H1 (cell line): ENCODE measurements around the gene PCBD1. TPM values are rescaled to one million over a fixed set of nuclear protein-coding genes. Genes with fewer than 3 reads are reported as not detected.

ENCODE experiments used
- EGR1 ChIP-seq: IDR thresholded peaks from 2 replicates; pipeline ENCODE4 v1.6.1; 2011; ENCODE audit warnings: low read depth, low read length, borderline replicate concordance
- USF2 ChIP-seq: IDR thresholded peaks from 2 replicates; pipeline ENCODE4 v1.6.1; 2011; ENCODE audit warnings: low read length, improper control_type of control experiment
- polyA plus RNA-seq, 7 experiments: library from polyadenylated mRNA; depleted of rRNA in 3 of 7; stranded (reverse) in 5 of 7; unstranded in 2 of 7; fragments of >200 nt in 5 of 7; fragments of 200-250 nt in 2 of 7; gene quantifications; 1 replicate in 5 of 7; 2 replicates in 1 of 7; 4 replicates in 1 of 7; pipeline versions ENCODE4 v1.2.1 to v1.2.3, GENCODE V29; 2011 to 2013; ENCODE audit warnings: missing spikeins in 2 of 7, mixed read lengths in 2 of 7
- total RNA-seq: library from RNA; stranded (reverse); fragmentation: NEBNext Ultra II Directional; extraction: Animal tissue kit (Norgen Biotek cat#: 25700); gene quantifications from 2 replicates; pipeline ENCODE4 v1.2.1, GENCODE V29; 2021

The PCBD1 gene
- total and polyA plus RNA-seq, 2 of the 8 experiments (the other 6 are each of a cell fraction or from before 2014, with no cell fraction given): 46.5 to 55.0 TPM

DNA sequence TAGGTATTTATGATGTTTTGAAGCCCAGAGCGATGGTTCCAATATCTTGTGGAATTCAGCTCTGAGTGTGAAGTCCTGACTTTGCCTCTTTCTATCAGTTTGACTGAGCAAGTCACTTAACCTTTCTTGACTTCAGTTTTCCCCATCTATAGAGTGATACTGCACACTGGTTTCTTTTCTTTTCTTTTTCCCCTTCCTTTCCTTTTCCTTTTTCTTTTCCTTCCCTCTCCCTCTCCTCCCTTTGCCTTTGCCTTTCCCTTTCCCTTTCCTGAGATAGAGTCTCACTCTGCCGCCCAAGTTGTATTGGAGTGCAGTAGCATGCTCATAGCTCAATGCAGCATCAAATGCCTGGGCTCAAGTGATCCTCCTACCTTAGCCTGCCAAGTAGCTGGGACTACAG is 52.0 kb downstream of the PCBD1 start (continued):
- TF ChIP-seq EGR1 (no peak), USF2 (no peak)
